Mesenchymal stem cell (in vitro differentiated cells and primary cell): ENCODE results near the gene ASIC2.

ENCODE experiments used
- DNase-seq: peaks from one replicate; pipeline ENCODE4 v3.0.0-alpha.2; 2013
- H2AFZ ChIP-seq: one replicate; pipeline ENCODE4 v1.6.1; 2013; ENCODE audit warnings: low read depth, mild to moderate bottlenecking, control low read depth, inconsistent platforms, low read length, moderate library complexity
- H2AK5ac ChIP-seq: 2 replicates; pipeline ENCODE4 v1.6.1; 2013; ENCODE audit warnings: low read length, moderate library complexity, mild to moderate bottlenecking, inconsistent platforms; ENCODE audit not compliant: severe bottlenecking
- H2BK120ac ChIP-seq: one replicate; pipeline ENCODE4 v1.6.1; 2013; ENCODE audit warnings: low read depth, mild to moderate bottlenecking, inconsistent platforms, low read length, moderate library complexity
- H2BK12ac ChIP-seq, 2 experiments: one replicate each; pipeline ENCODE4 v1.6.1; 2013; ENCODE audit warnings: inconsistent platforms in 2 of 2, low read length in 2 of 2, mild to moderate bottlenecking in 2 of 2, moderate library complexity in 2 of 2, control low read depth in 1 of 2
- H2BK15ac ChIP-seq: one replicate; pipeline ENCODE4 v1.6.1; 2013; ENCODE audit warnings: mild to moderate bottlenecking, low read depth, inconsistent platforms; ENCODE audit not compliant: poor library complexity, severe bottlenecking
- H2BK5ac ChIP-seq: 2 replicates; pipeline ENCODE4 v1.6.1; 2013; ENCODE audit warnings: low read depth, mild to moderate bottlenecking, low read length, control low read depth, inconsistent platforms; ENCODE audit not compliant: poor library complexity, severe bottlenecking
- H3K14ac ChIP-seq, 2 experiments: one replicate each; pipeline ENCODE4 v1.6.1; 2013; ENCODE audit warnings: inconsistent platforms in 2 of 2, low read length in 2 of 2, control low read depth in 1 of 2, mild to moderate bottlenecking in 1 of 2, moderate library complexity in 1 of 2
- H3K18ac ChIP-seq, 2 experiments: one replicate each; pipeline ENCODE4 v1.6.1; 2013; ENCODE audit warnings: inconsistent platforms in 2 of 2, low read length in 2 of 2, control low read depth in 1 of 2, low read depth in 1 of 2, mild to moderate bottlenecking in 1 of 2
- H3K23ac ChIP-seq, 2 experiments: one replicate each; pipeline ENCODE4 v1.6.1; 2013; ENCODE audit warnings: inconsistent platforms in 2 of 2, low read length in 2 of 2, mild to moderate bottlenecking in 2 of 2, moderate library complexity in 2 of 2, control low read depth in 1 of 2
- H3K27ac ChIP-seq: 2 replicates; pipeline ENCODE4 v1.5.1; 2013; ENCODE audit warnings: mild to moderate bottlenecking, moderate library complexity, low read length, control low read depth, inconsistent platforms; ENCODE audit not compliant: poor library complexity, severe bottlenecking
- H3K27me3 ChIP-seq, 2 experiments: 2 replicates each; pipeline versions ENCODE4 v1.6.1 to v1.7.0; 2013; ENCODE audit warnings: low read length in 2 of 2, mild to moderate bottlenecking in 2 of 2, moderate library complexity in 2 of 2, control low read depth in 1 of 2, inconsistent platforms in 1 of 2; ENCODE audit not compliant: control insufficient read depth in 1 of 2, insufficient read depth in 1 of 2
- H3K36me3 ChIP-seq, 2 experiments: 2 replicates each; pipeline versions ENCODE4 v1.6.1 to v1.7.0; 2013; ENCODE audit warnings: low read length in 2 of 2, control low read depth in 1 of 2, inconsistent platforms in 1 of 2, low read depth in 1 of 2, mild to moderate bottlenecking in 1 of 2; ENCODE audit not compliant: insufficient read depth in 2 of 2, control insufficient read depth in 1 of 2
- H3K4ac ChIP-seq, 2 experiments: one replicate each; pipeline ENCODE4 v1.6.1; 2013; ENCODE audit warnings: inconsistent platforms in 2 of 2, low read length in 2 of 2, mild to moderate bottlenecking in 2 of 2, moderate library complexity in 2 of 2, control low read depth in 1 of 2, low read depth in 1 of 2
- H3K4me1 ChIP-seq: 2 replicates; pipeline ENCODE4 v1.6.1; 2013; ENCODE audit warnings: low read depth, low read length, control low read depth; ENCODE audit not compliant: control insufficient read depth, insufficient read depth
- H3K4me2 ChIP-seq: 2 replicates; pipeline ENCODE4 v1.6.1; 2013; ENCODE audit warnings: low read length, mild to moderate bottlenecking, inconsistent platforms; ENCODE audit not compliant: poor library complexity, severe bottlenecking
- H3K4me3 ChIP-seq, 2 experiments: 2 replicates each; pipeline versions ENCODE4 v1.5.1 to v1.7.0; 2013; ENCODE audit warnings: low read length in 2 of 2, mild to moderate bottlenecking in 2 of 2, control low read depth in 1 of 2, low read depth in 1 of 2; ENCODE audit not compliant: insufficient read depth in 1 of 2
- H3K79me1 ChIP-seq: replicated peaks from 2 replicates; pipeline ENCODE4 v1.6.1; 2013; ENCODE audit warnings: mild to moderate bottlenecking, control low read depth, low read length, inconsistent platforms; ENCODE audit not compliant: poor library complexity, severe bottlenecking
- H3K9ac ChIP-seq: 2 replicates; pipeline ENCODE4 v1.7.0; 2013; ENCODE audit warnings: mild to moderate bottlenecking, low read length, moderate library complexity
- H3K9me3 ChIP-seq: 2 replicates; pipeline ENCODE4 v1.7.0; 2013; ENCODE audit warnings: mild to moderate bottlenecking, low read length; ENCODE audit not compliant: control insufficient read depth
- H4K8ac ChIP-seq: one replicate; pipeline ENCODE4 v1.6.1; 2013; ENCODE audit warnings: inconsistent platforms, mild to moderate bottlenecking, low read length, moderate library complexity
- H4K91ac ChIP-seq: one replicate; pipeline ENCODE4 v1.6.1; 2013; ENCODE audit warnings: mild to moderate bottlenecking, low read length, inconsistent platforms
- WGBS: methylation state at CpG from one replicate; pipeline ENCODE4 v1.1.7; 2013; ENCODE audit warnings: mixed read lengths; 5-methylcytosine and 5-hydroxymethylcytosine counted together

Gene ASIC2

DNA sequence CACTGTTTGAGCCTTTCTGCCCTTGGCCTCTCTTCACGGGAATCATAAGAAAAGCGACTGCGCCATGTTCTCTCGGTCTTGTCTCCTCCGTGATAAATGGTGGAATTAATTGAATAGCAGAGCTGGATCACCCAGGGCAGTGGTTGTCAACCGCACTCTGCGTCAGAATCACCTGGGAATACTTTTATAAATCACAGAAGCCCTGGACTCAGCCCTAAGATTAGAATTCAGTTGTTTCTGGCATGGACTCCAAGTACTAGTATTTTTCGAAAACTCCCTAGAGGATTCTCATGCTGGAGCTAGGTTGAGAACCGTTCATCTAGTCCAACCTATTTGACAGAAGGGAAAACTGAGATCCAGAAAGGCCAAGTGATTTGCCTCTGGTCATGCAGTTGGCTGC is 237.3 kb downstream of the ASIC2 start:
- H3K9me3 ChIP-seq, result no peaks in the 10 kb centered on the region
- H4K91ac ChIP-seq, result no peak overlapping the region
- no peaks in the 10 kb centered on the region for H3K36me3 ChIP-seq
- no peak overlapping the region for H3K4me2 ChIP-seq
- no peak overlapping the region for H3K18ac ChIP-seq
- no peak for DNase-seq
- no peak overlapping the region for H4K8ac ChIP-seq
- H2AK5ac ChIP-seq, result no peak overlapping the region
- H3K9ac ChIP-seq, result no peak overlapping the region
- H3K27ac ChIP-seq, result no peak overlapping the region
- H2BK15ac ChIP-seq, result no peak overlapping the region
- H2BK5ac ChIP-seq, result no peak overlapping the region
- no peaks in the 10 kb centered on the region for H3K79me1 ChIP-seq
- H3K23ac ChIP-seq, result no peak overlapping the region
- no peak overlapping the region for H2AFZ ChIP-seq
- H3K14ac ChIP-seq, result no peak overlapping the region
- no peak overlapping the region for H2BK120ac ChIP-seq
- H3K4me3 ChIP-seq, result no peak overlapping the region
- H2BK12ac ChIP-seq, result no peak overlapping the region
- WGBS, result 93% methylated on average over 9 of the region's 9 CpGs
- H3K27me3 ChIP-seq, result peaks cover 8 to 35% of the 10 kb centered on the region in 2 experiments
- no peak overlapping the region for H3K4ac ChIP-seq
- no peaks in the 10 kb centered on the region for H3K4me1 ChIP-seq

- H2BK15ac ChIP-seq, result no peak overlapping the region
- H2BK12ac ChIP-seq, result no peak overlapping the region
- no peak for DNase-seq
- no peak overlapping the region for H3K4me3 ChIP-seq
- no peak overlapping the region for H2AFZ ChIP-seq
- H3K18ac ChIP-seq, result no peak overlapping the region
- H3K9me3 ChIP-seq, result no peaks in the 10 kb centered on the region
- no peaks in the 10 kb centered on the region for H3K36me3 ChIP-seq
- H3K14ac ChIP-seq, result no peak overlapping the region
- no peaks in the 10 kb centered on the region for H3K4me1 ChIP-seq
- H2BK5ac ChIP-seq, result no peak overlapping the region
- no peak overlapping the region for H3K4me2 ChIP-seq
- H4K91ac ChIP-seq, result no peak overlapping the region
- no peak overlapping the region for H3K4ac ChIP-seq
- no peak overlapping the region for H3K9ac ChIP-seq
- H3K23ac ChIP-seq, result no peak overlapping the region
- H3K27me3 ChIP-seq, result peaks cover 8 to 38% of the 10 kb centered on the region in 2 experiments
- H2BK120ac ChIP-seq, result no peak overlapping the region
- no peak overlapping the region for H4K8ac ChIP-seq
- H3K27ac ChIP-seq, result no peak overlapping the region
- H2AK5ac ChIP-seq, result no peak overlapping the region
- WGBS, result 48% methylated on average over 9 of the region's 9 CpGs
- no peaks in the 10 kb centered on the region for H3K79me1 ChIP-seq
Observed at GRCh38 chr17:33055171-33055611, 237.9 kb downstream of the ASIC2 start.

DNA sequence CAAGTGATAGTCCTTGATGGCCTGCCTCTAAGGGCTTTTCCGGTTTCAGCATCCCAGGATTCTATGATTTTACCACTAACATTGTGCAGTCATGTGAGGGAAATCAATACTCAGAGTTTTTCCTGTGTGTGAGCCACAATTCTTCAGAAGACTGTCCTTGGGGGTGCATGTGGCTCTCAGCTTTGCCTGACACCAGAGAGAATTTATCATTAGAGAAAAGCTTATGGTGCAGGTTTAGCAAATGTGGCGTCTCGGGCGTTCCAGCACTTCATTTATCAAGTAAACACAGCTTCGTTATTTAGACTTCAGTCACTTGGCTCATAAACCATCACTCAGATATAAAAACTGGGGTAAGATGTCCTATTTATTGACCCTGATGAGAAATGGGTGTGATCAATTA is 238.7 kb downstream of the ASIC2 start:
- no peak for DNase-seq
- Histone ChIP-seq H3K18ac (no peak overlapping the region), H3K23ac (no peak overlapping the region), H3K14ac (no peak overlapping the region), H3K27me3 (peaks cover 8 to 38% of the 10 kb centered on the region in 2 experiments), H2BK5ac (no peak overlapping the region), H2AFZ (no peak overlapping the region), H3K4me1 (no peaks in the 10 kb centered on the region), H4K91ac (no peak overlapping the region), H2BK12ac (no peak overlapping the region), H3K79me1 (no peaks in the 10 kb centered on the region), H3K27ac (no peak overlapping the region), H3K4me2 (no peak overlapping the region), H3K4ac (no peak overlapping the region), H3K9me3 (no peaks in the 10 kb centered on the region), H2BK120ac (no peak overlapping the region), H3K9ac (no peak overlapping the region), H2AK5ac (no peak overlapping the region), H3K4me3 (no peak overlapping the region), H2BK15ac (no peak overlapping the region), H3K36me3 (no peaks in the 10 kb centered on the region), H4K8ac (no peak overlapping the region)
- 83% methylated on average over 5 of the region's 5 CpGs for WGBS

- Histone ChIP-seq H3K18ac (no peak overlapping the region), H3K9ac (no peak overlapping the region), H3K27me3 (peaks cover 8 to 41% of the 10 kb centered on the region in 2 experiments), H4K91ac (no peak overlapping the region), H3K79me1 (no peaks in the 10 kb centered on the region), H2BK12ac (no peak overlapping the region), H3K9me3 (no peaks in the 10 kb centered on the region), H3K27ac (no peak overlapping the region), H2AFZ (no peak overlapping the region), H3K4ac (no peak overlapping the region), H3K36me3 (no peaks in the 10 kb centered on the region), H3K23ac (no peak overlapping the region), H3K4me1 (no peaks in the 10 kb centered on the region), H2BK5ac (no peak overlapping the region), H2BK120ac (no peak overlapping the region), H3K14ac (no peak overlapping the region), H4K8ac (no peak overlapping the region), H3K4me3 (no peak overlapping the region), H3K4me2 (no peak overlapping the region), H2BK15ac (no peak overlapping the region), H2AK5ac (no peak overlapping the region)
- 79% methylated on average over 2 of the region's 2 CpGs for WGBS
- no peak for DNase-seq
Observed at GRCh38 chr17:33053676-33054075, 239.4 kb downstream of the ASIC2 start.
